HG03439 (cell line): ENCODE results near the gene C1RL.

Experiments
- ATAC-seq: cut with Tn5 transposase; IDR thresholded peaks from one replicate; pipeline ENCODE4 v1.9.1; 2021; ENCODE audit warnings: mild to moderate bottlenecking, moderate library complexity; ENCODE audit not compliant: unreplicated experiment

The C1RL gene, protein sequence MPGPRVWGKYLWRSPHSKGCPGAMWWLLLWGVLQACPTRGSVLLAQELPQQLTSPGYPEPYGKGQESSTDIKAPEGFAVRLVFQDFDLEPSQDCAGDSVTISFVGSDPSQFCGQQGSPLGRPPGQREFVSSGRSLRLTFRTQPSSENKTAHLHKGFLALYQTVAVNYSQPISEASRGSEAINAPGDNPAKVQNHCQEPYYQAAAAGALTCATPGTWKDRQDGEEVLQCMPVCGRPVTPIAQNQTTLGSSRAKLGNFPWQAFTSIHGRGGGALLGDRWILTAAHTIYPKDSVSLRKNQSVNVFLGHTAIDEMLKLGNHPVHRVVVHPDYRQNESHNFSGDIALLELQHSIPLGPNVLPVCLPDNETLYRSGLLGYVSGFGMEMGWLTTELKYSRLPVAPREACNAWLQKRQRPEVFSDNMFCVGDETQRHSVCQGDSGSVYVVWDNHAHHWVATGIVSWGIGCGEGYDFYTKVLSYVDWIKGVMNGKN

DNA sequence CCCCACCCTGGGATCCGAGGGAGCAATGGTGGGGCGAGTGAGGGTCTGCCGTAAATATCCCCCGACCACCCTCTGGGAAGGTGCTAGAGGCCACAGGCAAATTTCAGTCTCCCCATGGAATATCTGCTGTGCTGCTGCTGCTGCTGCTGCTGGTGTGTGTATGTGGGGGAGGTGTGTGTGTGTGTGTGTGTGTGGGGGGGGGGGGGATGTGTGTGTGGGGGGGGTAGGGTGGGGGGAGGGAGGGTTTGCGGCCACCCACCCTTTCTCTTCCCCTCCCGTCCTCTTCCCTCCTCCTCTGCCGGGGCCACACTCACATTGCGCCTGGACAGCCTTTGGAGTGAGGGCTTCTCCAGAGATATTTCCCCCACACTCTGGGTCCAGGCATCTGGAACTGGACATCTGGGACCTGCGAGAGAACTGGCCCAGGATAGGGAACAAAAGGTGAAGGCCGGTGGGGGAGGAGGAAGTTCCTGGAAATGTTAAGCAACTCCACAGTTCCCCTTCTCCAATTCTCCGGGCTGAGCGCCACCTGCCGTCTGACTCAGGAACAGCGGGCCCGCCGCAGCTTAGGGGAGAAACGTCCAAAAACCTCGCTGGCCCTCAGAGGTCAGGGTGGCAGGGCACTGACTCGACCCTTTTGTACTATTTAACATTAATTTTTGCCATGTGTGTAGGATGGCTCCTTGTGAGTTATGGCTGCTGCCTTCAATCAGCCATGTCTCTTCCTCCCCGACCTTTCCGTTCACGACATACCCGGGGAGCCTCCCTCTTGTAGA, at the start of gene C1RL:
C1RL (minus strand) TSS at position 419 of the 776 bp plus-strand sequence; CDS start at position 385, 34 bp downstream.
- ATAC-seq, result no peak

DNA sequence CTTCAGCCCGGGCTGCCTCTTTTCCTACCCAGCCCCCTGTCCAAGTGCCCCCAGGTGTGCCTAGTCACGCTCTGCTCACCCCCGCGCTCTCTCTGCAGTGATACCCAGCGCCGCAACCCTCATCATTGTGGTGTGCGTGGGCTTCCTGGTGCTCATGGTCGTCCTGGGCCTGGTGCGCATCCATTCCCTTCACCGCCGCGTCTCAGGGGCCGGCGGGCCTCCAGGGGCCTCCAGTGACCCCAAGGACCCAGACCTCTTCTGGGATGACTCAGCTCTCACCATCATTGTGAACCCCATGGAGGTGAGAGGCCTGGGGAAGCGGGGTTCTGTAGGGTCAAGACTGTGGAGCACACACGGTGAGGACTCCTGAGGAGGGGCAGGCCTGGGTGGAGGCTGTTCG, 48.4 kb upstream of the C1RL start:
- ATAC-seq, result no peak

DNA sequence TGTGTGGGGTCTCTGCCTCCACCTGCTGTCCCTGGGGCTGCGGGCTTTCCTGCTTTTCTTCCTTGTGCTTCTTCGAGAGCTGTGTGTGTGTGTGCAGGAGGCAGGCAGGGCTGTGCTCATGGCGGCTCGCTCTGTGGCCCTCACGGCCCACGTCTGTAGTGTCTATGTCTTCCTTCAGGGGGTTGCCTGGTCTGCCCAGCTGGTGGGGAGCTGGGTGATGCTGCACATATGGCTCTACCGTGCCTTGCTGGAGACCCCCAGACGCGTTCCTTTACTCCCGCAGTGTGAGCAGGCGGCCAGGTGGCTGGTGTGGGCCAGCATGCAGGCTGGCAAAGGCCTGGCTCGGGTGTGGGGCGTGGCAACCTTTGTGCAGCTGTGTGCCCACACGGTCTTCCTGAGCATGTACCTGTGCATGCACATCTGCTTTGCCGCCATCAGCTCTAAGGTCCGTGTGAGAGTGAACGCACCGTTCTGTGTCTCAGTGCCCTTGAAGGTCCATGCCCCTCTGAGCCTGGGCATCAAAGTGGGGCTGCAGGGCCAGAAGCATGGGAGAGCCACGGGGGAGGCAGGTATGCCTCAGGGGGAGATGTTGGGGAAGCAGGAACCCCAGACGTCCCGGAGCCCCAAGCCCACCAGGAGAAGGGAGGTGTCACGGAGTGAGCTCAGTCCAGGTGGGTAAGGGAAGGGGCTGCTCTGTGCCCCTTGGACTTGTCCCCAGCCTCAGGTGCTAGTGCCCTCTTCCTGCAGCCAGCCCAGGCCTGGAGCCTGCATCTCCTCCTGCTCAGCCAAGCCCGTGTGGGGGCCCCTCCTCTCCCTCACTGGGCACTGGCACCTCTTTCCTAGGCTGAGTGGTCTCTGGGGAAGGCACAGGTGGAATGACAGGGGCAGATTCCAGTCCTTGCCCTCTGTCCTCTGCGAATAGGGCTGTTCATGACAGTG, 47.5 kb upstream of the C1RL start:
- ATAC-seq, result no peak

DNA sequence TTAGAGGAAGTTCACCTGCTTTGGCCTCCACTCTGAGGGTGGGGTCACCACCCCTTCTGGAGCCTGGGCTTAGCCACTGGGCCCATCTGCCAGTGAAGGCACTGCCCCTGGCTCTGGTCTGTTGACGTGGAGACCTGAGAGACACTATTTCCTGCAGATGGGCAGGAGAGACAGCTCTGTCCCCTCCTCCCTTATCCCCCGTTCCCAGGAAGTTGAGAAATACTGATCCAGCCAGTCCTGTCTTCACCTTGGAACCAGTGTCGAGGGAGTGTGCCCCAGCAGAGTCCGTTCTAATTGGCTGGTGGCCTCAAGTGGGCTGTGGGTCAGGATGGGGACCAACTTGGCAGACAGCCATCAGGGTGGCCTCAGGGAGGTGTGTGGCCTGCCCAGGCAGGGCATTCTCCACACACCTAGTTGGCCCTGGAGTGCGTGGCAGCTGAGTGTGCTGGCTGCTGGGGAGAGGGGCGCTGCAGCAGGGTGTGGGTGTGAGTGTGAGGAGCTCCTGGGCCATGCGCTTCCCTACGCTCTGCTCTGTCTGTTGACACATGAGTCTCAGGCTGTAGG, 46.5 kb upstream of the C1RL start:
- ATAC-seq, result no peak

DNA sequence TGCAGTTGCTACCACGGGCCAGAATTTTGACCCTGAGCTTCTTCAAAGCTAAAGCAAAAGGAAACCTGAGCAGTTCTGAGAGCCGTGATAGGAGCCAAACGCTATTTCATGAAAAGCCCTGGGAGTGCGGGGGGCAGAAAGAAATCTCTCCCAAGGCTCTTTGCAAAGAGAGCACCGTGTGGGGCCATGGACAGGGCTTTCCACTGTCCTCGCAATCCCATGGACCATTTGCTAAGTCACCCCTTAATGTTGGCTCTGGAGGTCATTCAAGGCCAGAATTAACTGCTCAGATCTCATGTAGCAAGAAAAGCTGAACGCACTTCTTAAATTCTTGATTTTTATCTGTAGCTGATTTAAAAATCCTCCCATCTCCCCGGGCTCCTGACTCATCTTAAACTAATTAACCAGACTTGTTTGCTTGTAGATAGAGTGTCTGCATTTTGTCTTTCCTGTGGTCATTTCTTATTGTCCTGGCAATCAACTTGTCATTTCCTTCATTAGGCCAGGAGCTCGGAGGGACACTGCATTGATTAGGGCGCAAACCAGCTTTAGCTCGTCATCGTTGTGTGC, 46.0 kb upstream of the C1RL start:
- ATAC-seq, result no peak

DNA sequence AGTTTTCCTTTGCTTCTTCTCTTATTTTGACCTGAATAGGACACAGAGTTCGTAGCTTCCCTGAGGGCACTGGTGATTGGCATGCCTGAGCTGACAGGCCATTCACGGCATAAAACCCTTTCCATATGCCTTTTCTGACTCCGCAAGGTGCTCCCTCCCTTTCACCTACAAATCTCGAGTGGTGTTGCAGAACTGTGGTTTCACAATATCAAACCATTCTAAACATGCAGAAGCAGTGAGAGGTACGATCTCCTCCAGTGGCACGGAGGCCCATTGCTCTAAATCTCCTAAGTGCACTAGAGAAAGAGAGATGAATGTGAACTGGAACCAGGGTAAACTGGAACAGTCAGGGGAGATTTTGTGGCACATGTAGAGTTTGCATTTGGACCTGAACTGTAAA, 45.0 kb upstream of the C1RL start:
- ATAC-seq, result no peak

DNA sequence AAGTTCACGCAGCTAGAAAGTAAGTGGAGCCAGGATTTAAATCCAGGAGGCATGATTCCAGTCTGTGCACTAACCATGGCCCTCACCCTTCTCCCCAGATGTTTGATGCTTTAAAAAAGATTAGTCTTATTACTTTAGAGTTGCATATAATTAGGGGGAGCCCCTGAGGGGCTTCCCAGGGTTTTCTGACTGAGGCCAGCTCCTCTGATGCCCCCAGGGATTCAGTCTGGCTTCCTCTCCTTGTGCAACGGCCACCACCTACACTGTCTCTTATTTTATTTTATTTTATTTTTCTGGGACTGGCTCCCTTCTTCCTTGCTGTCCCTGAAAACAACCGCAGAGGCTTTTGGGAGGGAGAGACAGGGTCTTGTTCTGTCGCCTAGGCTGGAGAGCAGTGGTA, 43.8 kb upstream of the C1RL start:
- no peak for ATAC-seq

DNA sequence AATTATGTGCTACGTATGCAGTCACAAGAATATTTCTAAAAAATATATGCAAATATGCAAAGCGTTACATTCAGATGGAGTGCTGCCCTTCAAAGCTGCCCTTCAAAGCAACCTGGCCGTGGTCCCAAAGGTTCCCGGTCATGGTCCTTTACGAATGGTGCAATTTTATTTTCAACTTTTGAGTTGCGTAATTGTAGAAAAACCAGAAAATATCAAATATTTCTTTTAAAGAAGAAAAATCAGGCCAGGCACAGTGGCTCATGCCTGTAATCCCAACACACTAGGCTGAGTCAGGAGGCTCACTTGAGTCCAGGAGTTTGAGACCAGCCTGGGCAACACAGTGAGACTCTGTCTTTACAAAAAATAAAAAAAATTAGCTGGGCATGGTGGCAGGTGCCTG, 42.5 kb upstream of the C1RL start:
- ATAC-seq, result no peak

DNA sequence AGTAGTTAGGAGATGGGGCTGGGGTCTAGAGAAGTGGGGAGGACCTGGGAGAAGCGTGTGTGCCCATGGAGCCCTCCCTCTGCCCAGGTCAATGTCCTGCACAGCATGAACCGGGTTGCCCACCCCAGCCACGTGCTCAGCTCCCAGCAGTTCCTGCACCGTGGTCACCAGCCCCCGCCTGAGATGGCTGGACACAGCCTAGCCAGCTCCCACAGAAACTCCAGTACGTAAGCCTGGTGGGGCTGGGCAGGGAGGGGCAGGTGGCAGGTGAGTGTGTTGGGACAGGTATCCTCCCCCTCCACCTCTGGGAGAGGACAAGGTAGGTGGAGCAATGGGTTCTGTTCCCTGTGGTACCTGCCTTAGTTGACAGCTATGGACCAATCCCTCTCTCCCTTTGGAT, 41.8 kb upstream of the C1RL start:
- no peak for ATAC-seq

DNA sequence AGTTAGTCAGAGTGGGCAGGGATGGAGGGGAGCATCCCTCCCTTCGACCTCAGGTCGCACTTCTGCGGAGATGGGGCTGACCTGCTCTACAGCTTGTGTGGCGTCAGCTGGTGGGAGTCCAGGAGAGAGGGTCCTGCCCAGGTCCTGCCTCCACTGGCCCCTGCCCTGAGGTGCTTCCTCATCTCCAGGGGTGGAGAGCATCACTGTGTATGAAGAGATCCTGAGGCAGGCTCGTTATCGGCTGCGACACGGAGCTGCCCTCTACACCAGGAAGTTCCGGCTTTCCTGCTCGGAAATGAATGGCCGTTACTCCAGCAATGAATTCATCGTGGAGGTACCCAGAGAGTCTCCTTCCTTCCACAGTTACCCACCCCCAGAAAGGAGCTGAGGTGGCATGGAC, 41.3 kb upstream of the C1RL start:
- no peak for ATAC-seq

DNA sequence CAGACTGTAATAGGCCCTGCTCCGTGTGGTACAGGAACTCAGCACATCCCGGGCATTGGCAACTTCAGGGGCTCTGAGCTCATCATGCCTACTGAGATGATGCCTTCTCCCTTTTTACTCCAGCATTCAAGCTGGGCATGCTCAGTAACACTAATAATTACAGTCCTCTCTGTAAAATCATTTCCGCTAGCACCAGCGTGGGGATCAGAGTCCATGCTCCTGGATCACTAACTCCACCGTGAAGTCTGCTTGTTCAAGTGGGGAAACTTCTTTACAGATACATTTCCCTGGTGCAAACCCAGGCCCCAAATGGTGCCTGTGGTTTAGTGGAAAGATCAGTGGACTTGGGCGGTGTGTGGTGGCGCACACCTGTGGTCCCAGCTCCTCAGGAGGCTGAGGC, 37.9 kb upstream of the C1RL start:
- ATAC-seq, result no peak

DNA sequence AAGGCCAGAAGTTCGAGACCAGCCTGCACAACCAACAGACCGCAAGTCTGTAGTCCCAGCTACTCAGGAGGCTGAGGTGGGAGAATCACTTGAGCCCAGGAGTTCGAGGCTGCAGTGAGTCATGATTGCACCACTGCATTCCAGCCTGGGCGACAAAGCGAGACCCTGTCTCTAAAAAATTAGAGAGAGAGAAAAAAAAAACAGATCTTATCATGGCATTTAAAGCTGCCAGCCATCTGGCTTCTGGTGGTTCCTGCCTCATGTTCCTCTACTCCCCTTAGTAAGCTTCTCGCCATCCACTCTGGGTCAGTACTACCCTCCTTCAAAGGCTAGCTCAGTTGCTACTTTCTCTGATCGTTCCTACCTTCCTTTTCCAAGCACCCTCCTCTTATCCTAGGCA, 37.2 kb upstream of the C1RL start:
- ATAC-seq, result no peak

DNA sequence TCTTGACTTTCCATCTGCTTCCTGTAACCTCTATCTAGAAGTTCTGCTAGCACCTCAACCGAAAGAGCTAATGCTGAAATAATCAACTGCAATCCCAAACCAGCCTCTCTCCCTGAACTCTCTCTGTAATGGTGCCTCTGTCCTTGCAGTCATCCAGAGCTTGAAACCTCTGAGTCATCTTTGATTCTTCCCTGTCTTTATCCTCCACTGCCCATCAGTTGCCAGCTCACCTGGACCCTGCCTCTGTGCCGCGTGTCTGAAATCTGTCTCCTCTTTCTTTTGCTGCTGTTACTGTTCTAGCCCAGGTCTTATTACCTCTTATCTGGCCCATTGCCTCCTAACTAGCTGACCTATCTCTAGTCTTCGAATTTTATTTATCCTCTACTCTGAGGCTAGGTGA, 36.7 kb upstream of the C1RL start:
- ATAC-seq, result no peak

DNA sequence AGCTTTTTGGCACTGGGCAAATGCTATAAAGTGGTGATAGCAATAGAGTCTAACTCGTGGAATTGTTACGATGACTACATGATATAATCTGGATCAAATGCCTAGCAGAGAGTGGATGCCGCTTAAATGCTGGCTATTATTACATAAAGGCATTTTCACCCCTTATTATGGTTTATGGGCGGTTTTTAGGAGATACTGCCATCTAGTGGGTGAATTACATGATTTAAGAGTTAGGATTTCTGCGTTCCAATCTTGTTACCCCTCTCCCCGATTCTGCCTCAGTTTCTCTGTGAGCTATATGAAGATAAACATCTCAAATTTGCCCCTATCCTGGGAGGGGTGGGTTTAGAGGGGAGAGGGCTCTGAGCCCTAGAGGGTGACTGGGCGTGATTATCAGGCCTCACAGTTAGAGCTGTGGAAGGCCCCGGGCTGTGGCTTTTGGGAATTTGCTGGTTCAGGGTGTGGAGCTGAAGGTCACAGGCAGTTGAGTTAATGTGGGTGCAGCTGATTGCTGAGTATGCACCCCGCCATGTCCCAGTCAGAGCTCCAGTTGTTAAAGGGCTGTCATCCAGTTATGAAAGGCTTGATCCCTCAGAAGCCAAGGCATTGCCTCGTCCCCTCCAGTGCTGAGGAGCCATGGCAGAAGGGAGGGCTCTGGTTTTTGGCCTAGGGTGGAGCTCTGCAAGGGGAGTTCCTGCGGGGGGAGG, 35.6 kb upstream of the C1RL start:
- ATAC-seq, result no peak

DNA sequence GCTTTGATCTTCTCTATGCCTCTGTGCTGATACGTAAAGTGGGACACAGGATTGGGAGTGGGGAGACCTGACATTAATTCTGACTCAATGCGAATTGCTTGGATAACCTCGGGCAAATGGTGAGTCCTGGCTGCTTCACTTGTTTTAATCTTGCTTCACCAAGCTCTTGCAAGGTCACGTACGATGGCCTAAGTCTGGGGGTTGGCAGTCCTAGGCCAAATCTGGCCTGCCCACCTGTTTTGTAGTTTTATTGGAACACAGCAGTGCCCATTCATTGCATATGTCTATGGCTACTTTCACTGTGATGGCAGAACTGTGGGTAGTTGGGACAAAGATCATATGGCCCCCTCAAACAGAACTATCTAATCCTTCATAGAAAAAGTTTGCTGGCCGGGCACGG, 34.5 kb upstream of the C1RL start:
- no peak for ATAC-seq

DNA sequence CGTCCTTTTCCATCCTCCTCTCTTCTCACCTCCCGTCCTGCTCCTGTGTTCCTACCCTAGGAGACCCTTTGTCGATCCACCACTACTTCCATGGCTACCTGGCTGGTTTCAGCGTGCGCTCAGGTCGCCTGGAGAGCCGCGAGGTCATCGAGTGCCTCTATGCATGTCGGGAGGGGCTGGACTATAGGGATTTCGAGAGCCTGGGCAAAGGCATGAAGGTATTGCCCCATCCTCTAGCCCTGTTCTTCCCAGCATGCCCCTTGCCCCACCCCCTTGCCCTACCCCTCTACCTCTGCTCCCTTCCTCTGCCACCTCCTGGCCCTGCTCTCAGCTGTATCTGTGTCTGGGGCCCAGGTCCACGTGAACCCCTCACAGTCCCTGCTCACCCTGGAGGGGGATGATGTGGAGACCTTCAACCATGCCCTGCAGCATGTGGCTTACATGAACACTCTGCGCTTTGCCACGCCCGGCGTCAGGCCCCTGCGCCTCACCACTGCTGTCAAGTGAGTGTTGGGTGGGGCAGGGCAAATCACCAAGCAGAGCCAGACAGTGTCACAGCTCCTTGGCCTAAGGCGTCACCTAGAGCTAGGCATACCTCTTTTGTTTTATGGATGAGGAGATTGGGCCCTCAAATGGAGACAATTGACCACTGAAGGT, 33.9 kb upstream of the C1RL start:
- no peak for ATAC-seq

DNA sequence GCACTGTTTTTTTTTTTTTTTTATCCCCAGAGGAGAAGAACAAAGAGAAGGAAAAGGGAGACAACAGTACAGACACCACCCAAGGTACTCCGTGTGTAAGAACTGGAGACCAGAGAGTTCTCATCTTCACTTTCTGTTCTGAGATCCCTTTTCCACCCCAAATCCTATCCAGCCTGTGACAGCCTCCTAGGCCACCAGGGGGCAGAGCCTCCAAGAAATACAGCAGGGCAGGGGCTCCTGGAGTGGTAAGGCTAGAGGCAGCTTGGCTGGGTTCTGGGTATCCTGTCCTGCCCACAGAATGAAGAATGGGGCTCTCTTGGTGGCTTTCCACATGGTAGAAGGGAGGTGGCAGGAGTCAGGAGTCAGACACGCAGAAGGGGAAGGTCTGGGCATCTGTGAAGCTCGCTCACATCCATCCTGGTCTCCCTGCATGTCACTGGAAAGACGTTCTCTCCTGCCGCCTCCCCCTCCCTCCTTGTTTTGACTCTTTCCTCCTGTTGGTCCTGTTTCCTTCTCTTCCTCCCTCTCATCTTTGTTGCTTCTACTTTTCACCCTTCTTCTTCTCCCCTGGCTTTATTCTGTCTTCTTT, 33.1 kb upstream of the C1RL start:
- ATAC-seq, result no peak

DNA sequence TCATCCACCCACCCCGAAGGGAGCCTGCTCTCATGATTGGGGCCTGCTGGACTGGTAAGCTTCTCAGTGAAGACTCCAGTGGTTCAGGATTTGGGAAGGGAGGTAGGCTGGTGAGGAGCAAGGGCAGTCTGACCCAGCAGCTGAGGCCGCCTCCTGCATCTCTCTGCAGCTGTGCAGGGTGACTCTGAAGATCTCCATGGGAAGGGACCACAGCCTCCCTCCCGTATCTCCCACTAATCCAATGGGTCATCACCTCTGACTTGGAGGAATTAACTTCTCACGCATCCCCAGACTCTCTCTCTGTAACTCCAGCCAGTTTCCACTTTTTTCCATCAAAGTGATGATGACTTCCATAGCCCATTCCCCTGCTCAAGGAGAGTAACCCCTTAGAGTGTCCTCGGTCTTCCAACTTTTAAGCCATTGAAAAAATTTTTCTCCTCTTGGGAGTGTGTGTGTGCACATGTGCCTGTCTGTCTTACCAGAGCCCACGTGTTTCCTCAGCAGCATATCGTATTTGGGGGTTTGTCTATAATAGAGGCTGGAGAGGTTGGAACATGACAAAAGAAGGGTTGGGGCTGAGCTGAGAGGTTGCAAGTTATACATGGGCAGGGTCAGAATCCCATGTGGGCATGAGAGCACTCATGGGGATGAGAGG, 32.5 kb upstream of the C1RL start:
- ATAC-seq, result no peak
